ENCODE results near the gene KRTAP5-4. TPM values are rescaled to one million over a fixed set of nuclear protein-coding genes. Genes with fewer than 3 reads are reported as not detected.

KRTAP5-4 gene
- polyA plus RNA-seq, 1 experiment = not detected

GRCh38 chr11:1633864-1634263 is 11.9 kb upstream of the KRTAP5-4 start:
- Histone ChIP-seq H3K4me3 (ENCODE audit: low read depth, low read length) (no peak overlapping the region), H3K27me3 (ENCODE audit: control insufficient read depth, insufficient read depth, low read length) (peaks cover 18% of the 10 kb centered on the region), H3K36me3 (ENCODE audit: control insufficient read depth, insufficient read depth, low read length) (no peaks in the 10 kb centered on the region)
- no peak for TF ChIP-seq CTCF (IDR thresholded peaks at IDR 0.05; ENCODE audit: insufficient read depth, low read depth, low read length)
- no peak for DNase-seq (ENCODE audit: low read depth)
- CTCF ChIA-PET = interaction anchor here (0.8 to 1.4 kb wide), 2 partner anchors 24 to 119 kb away, joined by 3 to 4 read pairs; no protein-coding TSS in a partner anchor
- POLR2A ChIA-PET = no interaction called here

GRCh38 chr11:1632053-1632714 is 10.2 kb upstream of the KRTAP5-4 start:
- ChIA-PET CTCF (interaction anchor here (0.6 to 5.5 kb wide), 8 partner anchors 10 to 397 kb away, joined by 3 to 65 read pairs (median 5); no protein-coding TSS in a partner anchor), POLR2A (interaction anchor here (0.6 kb wide), 1 partner anchor 1270 kb away, joined by 13 read pairs; a partner anchor contains a TSS)
- Histone ChIP-seq H3K4me3 (ENCODE audit: low read depth, low read length) (no peak overlapping the region), H3K27me3 (ENCODE audit: control insufficient read depth, insufficient read depth, low read length) (peaks cover 23% of the 10 kb centered on the region), H3K36me3 (ENCODE audit: control insufficient read depth, insufficient read depth, low read length) (no peaks in the 10 kb centered on the region)
- no peak for TF ChIP-seq CTCF (IDR thresholded peaks at IDR 0.05; ENCODE audit: insufficient read depth, low read depth, low read length)
- DNase-seq (ENCODE audit: low read depth) = no peak

GRCh38 chr11:1631066-1631568 is 9.2 kb upstream of the KRTAP5-4 start:
- Histone ChIP-seq H3K36me3 (ENCODE audit: control insufficient read depth, insufficient read depth, low read length) (no peaks in the 10 kb centered on the region), H3K4me3 (ENCODE audit: low read depth, low read length) (no peak overlapping the region), H3K27me3 (ENCODE audit: control insufficient read depth, insufficient read depth, low read length) (peaks cover 21% of the 10 kb centered on the region)
- POLR2A ChIA-PET = no interaction called here
- CTCF ChIA-PET = interaction anchor here (0.6 to 5.5 kb wide), 8 partner anchors 11 to 398 kb away, joined by 3 to 65 read pairs (median 6); no protein-coding TSS in a partner anchor
- TF ChIP-seq CTCF (IDR thresholded peaks at IDR 0.05; ENCODE audit: insufficient read depth, low read depth, low read length) = no peak
- no peak for DNase-seq (ENCODE audit: low read depth)

- ChIA-PET POLR2A (no interaction called here), CTCF (interaction anchor here (0.7 to 5.5 kb wide), 6 partner anchors 12 to 84 kb away, joined by 3 to 65 read pairs (median 4); no protein-coding TSS in a partner anchor)
- Histone ChIP-seq H3K27me3 (ENCODE audit: control insufficient read depth, insufficient read depth, low read length) (peaks cover 21% of the 10 kb centered on the region), H3K4me3 (ENCODE audit: low read depth, low read length) (no peak overlapping the region), H3K36me3 (ENCODE audit: control insufficient read depth, insufficient read depth, low read length) (no peaks in the 10 kb centered on the region)
- DNase-seq (ENCODE audit: low read depth) = no peak
- no peak for TF ChIP-seq CTCF (IDR thresholded peaks at IDR 0.05; ENCODE audit: insufficient read depth, low read depth, low read length)
Measured at GRCh38 chr11:1630271-1630670, 8.3 kb upstream of the KRTAP5-4 start.

GRCh38 chr11:1629326-1630185 is 7.6 kb upstream of the KRTAP5-4 start, which contains the start of gene KRTAP5-5:
Gene KRTAP5-5, plus strand, starts transcription at chr11:1629775. Its CDS starts 66 bp downstream, at chr11:1629841.
- TF ChIP-seq CTCF (IDR thresholded peaks at IDR 0.05; ENCODE audit: insufficient read depth, low read depth, low read length) = no peak
- Histone ChIP-seq H3K27me3 (ENCODE audit: control insufficient read depth, insufficient read depth, low read length) (peaks cover 21% of the 10 kb centered on the region), H3K4me3 (ENCODE audit: low read depth, low read length) (no peak within 1 kb of the TSS), H3K36me3 (ENCODE audit: control insufficient read depth, insufficient read depth, low read length) (no peaks in the 10 kb centered on the region)
- ChIA-PET CTCF (interaction anchor here (0.7 to 5.5 kb wide), 9 partner anchors 11 to 67 kb away, joined by 3 to 65 read pairs (median 5); no protein-coding TSS in a partner anchor), POLR2A (no interaction called here)
- no peak for DNase-seq (ENCODE audit: low read depth)

All from BJ (cell line).